ENCODE data around the gene HDLBP.

DNA sequence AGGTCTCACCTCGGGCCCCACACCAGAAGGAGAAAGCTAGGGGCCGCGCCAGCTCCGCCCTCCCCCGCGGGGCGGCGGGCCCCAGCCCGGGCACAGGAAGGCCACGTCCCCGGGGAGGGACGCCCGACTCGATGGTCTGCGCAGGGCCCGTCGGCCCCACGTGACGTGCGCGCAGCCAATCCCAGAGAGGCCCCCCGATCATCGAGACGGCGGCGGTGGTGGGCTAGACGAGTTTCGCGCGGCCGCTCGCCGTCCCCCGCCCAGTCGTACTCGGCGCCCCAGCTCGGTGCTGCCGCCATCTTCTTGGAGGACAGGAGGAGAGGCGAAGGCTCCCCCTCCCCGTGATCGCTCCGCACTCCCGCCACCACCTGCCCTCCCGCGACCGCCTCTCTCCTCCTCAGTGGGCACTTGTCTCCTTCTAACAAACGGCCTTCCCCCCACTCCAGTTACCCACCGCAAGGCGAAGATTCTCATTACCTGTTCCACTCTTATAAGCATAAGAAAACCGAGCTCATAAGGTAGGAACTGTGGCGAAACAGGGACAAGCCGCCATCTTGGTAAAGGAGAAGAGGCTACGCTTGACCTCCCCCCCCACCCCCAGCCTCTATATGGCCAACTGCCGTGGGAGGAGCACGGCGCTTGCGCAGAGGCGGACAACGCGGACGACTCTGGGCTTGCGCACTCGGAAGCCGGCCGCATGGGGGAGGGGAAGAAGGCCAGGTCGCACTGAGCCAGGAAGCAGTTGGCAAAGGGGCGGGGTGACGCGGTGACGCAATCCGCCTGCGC, at the start of gene HDLBP:
- TF ChIP-seq EZH2 (IDR thresholded peaks at IDR 0.05; ENCODE audit: borderline replicate concordance, low read length), result no peak
- TF ChIP-seq, protein P1, sequence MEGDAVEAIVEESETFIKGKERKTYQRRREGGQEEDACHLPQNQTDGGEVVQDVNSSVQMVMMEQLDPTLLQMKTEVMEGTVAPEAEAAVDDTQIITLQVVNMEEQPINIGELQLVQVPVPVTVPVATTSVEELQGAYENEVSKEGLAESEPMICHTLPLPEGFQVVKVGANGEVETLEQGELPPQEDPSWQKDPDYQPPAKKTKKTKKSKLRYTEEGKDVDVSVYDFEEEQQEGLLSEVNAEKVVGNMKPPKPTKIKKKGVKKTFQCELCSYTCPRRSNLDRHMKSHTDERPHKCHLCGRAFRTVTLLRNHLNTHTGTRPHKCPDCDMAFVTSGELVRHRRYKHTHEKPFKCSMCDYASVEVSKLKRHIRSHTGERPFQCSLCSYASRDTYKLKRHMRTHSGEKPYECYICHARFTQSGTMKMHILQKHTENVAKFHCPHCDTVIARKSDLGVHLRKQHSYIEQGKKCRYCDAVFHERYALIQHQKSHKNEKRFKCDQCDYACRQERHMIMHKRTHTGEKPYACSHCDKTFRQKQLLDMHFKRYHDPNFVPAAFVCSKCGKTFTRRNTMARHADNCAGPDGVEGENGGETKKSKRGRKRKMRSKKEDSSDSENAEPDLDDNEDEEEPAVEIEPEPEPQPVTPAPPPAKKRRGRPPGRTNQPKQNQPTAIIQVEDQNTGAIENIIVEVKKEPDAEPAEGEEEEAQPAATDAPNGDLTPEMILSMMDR (conservative IDR thresholded peaks at IDR 0.05 in 1 of 2, IDR thresholded peaks at IDR 0.05 in 1 of 2; ENCODE audit: extremely low read depth in 1 of 2, insufficient read depth in 1 of 2, low read depth in 1 of 2, low read length in 2 of 2), result peak in 1 of 2 donors; percentile 24

Measured in mammary epithelial cell (primary cell).